OCI-LY1 (cell line): Measurements from ENCODE around the gene TBC1D20.
"Not testable (repeated sequence)": the region's sequence is repeated elsewhere in the genome, so short reads cannot be mapped to it uniquely, and the experiment has no call there.

ENCODE experiments used
- EZH2 ChIP-seq: fragments of 200-600 bp; sonication (generic), shearing (Covaris generic); IDR thresholded peaks from 2 replicates; pipeline ENCODE4 v1.8.0; 2017; ENCODE audit warnings: borderline replicate concordance, mixed run types, mild to moderate bottlenecking, antibody characterized with exemption, low read length, moderate library complexity, mixed read lengths
- TF ChIP-seq, protein P1 (sequence below): fragments of 200-600 bp; sonication (generic), shearing (Covaris generic); IDR thresholded peaks from 2 replicates; pipeline ENCODE4 v1.5.1; 2017; ENCODE audit warnings: mild to moderate bottlenecking, antibody characterized with exemption, low read length, moderate library complexity, mixed read lengths

DNA sequence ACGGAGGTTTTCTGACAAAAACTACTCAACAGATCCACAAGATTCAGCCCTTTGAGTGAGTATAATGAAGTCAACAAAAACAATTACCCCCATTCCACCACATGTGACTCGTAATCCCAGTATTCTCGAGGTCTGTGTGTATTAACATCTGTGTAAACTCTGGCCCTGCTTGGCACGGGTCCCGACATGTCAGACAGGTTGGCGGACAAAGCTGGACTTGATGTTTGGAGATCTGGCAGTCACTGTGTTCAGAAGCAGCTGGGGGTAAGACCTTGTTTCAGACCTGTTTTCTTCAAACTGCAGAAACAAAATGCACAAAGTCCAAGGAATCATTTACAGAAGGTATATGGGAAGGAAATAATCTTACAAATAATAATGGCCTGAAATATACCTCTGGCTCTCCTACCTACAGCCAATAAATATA lies 46.0 kb upstream of the TBC1D20 start:
- TF ChIP-seq EZH2: not testable (repeated sequence)
- TF ChIP-seq, protein P1, sequence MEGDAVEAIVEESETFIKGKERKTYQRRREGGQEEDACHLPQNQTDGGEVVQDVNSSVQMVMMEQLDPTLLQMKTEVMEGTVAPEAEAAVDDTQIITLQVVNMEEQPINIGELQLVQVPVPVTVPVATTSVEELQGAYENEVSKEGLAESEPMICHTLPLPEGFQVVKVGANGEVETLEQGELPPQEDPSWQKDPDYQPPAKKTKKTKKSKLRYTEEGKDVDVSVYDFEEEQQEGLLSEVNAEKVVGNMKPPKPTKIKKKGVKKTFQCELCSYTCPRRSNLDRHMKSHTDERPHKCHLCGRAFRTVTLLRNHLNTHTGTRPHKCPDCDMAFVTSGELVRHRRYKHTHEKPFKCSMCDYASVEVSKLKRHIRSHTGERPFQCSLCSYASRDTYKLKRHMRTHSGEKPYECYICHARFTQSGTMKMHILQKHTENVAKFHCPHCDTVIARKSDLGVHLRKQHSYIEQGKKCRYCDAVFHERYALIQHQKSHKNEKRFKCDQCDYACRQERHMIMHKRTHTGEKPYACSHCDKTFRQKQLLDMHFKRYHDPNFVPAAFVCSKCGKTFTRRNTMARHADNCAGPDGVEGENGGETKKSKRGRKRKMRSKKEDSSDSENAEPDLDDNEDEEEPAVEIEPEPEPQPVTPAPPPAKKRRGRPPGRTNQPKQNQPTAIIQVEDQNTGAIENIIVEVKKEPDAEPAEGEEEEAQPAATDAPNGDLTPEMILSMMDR: not testable (repeated sequence)
